GM21526 (cell line): Measurements from ENCODE around the gene NUP214.
A peak's percentile ranks its signal among the peaks of the same experiment; 100 is the strongest.

Experiments used
- ATAC-seq: cut with Tn5 transposase; IDR thresholded peaks from one replicate; pipeline ENCODE4 v1.9.1; 2021; ENCODE audit warnings: moderate library complexity; ENCODE audit not compliant: unreplicated experiment, low FRiP score

The NUP214 gene

GRCh38 chr9:131125288-131126058 is at the start of gene NUP214:
TSS of gene NUP214 (plus strand) at chr9:131125586. CDS start at chr9:131125705, 119 bp downstream.
- peak; percentile 91 for ATAC-seq

DNA sequence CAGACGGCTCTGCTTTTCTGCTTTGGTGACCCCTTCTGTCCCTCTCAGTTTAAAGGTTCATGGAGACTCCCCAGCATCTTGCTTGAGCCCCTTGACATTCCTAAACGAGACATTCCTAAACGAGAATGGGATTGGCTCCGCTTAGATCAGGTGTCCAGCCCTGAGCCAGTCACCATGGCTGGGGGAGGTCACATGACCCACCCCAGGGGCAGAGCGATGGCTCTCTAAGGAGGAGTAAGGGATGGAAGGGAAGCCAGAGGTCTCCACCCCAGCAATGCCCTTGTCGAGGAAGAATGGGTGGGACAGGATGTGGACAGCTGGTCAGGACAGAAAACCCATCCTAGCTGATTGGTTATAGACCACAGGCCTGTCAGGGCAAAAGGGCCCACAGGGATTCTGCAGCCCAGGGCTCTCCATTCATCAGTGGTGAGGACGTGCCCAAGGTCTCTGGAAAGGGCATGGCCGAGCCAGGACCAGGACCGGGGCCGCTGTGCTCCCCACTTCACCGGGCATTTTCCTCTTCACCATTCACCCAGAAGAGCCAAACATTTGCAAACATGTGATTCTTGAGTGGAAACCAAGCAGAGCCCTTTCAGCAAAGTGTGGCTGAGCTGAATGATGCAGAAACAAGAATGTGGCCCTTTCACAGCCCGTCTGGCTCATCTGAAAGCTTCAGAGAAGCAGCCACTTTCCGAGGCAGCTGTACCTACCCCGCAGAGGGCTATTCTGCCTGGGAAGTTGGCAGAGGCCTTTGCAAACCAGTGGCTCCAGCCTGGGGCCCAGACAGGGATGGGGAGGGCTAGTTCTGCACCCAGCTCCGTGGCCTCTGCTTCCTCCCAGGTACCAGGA is 48.8 kb upstream of the NUP214 start:
- no peak for ATAC-seq

- ATAC-seq: no peak
Measured at GRCh38 chr9:131078427-131079366, 46.7 kb upstream of the NUP214 start.

- ATAC-seq: no peak
Measured at GRCh38 chr9:131080589-131080988, 44.8 kb upstream of the NUP214 start.

GRCh38 chr9:131081868-131082267 is 43.5 kb upstream of the NUP214 start:
- ATAC-seq: no peak

- ATAC-seq: no peak
Measured at GRCh38 chr9:131082774-131083512, 42.4 kb upstream of the NUP214 start.

DNA sequence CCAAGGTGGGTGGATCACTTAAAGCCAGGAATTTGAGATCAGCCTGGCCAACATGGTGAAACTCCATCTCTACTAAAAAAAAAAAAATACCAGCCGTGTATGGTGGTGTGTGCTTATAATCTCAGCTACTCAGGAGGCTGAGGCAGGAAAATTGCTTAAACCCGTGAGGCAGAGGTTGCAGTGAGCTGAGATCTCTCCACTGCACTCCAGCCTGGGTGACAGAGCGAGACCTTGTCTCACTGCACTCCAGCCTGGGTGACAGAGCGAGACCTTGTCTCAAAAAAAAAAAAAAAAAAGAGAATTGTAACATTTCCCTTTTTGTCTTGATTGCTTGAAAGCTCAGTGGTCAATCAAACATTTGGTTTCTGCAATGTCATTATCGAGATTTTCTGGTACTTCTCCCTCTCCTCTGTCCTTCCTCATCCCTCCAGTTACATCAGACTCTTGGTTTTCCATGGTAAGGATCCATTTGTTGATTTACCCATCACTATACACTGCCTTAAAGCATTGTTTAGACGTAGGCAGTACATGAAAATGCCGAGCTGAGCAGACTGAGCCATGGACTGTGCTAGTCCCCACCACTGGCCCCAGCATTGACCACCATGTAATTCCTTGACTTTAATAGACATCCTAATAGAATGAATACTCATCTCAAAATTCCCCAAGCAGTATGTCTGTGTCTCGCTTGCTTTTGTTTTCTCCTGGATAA is 40.6 kb upstream of the NUP214 start:
- no peak for ATAC-seq

GRCh38 chr9:131085370-131086122 is 39.8 kb upstream of the NUP214 start:
- no peak for ATAC-seq

- ATAC-seq: no peak
Measured at GRCh38 chr9:131087354-131087893, 38.0 kb upstream of the NUP214 start.

DNA sequence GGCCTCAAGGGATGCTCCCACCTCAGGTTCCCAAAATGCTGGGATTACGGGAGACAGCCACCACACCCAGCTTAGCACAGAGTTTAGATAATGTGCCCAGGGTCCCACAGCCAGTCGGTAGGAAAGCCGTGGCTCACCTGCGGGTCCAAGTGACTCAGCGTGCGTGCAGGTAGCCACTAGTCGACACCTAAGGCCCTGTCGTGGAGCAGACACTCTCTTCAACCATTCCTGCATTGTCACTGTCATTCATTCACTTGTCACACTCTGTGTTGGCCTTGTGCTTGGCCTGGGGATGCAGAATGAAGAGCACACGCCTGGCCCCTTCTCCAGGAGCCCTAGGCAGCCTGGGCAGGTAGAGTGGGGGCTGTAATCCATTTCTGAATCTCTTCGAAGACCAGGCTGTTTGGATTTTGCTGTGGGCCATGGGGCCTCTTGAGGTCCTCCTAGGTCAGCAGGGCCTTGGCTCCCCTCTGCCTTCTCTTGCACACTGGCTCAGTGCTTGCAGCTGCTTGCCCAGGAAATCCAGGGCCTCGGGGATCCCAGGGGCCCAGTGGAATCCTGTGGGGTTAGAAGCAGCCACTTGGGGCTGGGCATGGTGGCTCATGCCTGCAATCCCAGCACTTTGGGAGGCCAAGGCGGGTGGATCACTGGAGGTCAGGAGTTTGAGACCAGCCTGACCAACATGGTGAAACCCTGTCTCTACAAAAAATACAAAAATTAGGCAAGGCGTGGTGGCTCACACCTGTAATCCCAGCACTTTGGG is 35.2 kb upstream of the NUP214 start:
- ATAC-seq: no peak

GRCh38 chr9:131091352-131091992 is 33.9 kb upstream of the NUP214 start:
- ATAC-seq: no peak

GRCh38 chr9:131092030-131092429 is 33.4 kb upstream of the NUP214 start:
- ATAC-seq: no peak

GRCh38 chr9:131092548-131093440 is 32.6 kb upstream of the NUP214 start:
- ATAC-seq: no peak

GRCh38 chr9:131094015-131094414 is 31.4 kb upstream of the NUP214 start:
- ATAC-seq: no peak

- ATAC-seq: no peak
Measured at GRCh38 chr9:131094622-131095021, 30.8 kb upstream of the NUP214 start.

GRCh38 chr9:131095666-131096268 is 29.6 kb upstream of the NUP214 start:
- no peak for ATAC-seq
